ENCODE results near the gene ADCYAP1R1. TPM values are rescaled to one million over a fixed set of nuclear protein-coding genes. Genes with fewer than 3 reads are reported as not detected.

The ADCYAP1R1 gene
- total RNA-seq, 4 donors from 2014 or later: 13.9 to 36.3 (median 24.2) TPM

DNA sequence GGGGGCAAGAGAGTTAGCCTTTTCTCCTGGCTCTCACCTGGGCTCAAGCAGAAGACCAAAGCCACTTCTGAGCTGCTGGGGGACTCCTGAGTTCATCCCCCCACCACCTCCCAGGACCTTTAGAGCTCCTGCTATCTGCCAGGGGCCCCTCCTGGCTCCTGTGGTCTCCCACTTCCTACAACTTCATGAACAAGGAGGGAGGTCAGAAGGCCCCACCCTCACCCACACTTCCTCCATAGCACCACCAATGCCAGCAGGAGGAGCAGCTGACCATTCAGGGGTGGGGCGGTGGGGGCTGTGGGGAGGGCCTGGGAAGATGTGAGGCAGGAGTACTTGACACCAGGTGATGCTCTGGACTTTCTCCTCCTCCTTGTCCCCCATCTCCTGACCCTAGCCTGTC is 32.6 kb upstream of the ADCYAP1R1 start:
- Histone ChIP-seq H3K36me3 (no peaks in the 10 kb centered on the region), H3K27ac (no peak overlapping the region), H3K4me1 (peaks cover 0 to 8% (median 0%) of the 10 kb centered on the region in 3 donors), H3K4me3 (no peak overlapping the region), H3K9me3 (no peaks in the 10 kb centered on the region), H3K27me3 (peaks cover 10% of the 10 kb centered on the region)
- ATAC-seq: no peak
- WGBS, 2 donors (ENCODE audit: low coverage in 1 of 2): no CpG with 5 or more reads among the region's 1 CpG
- TF ChIP-seq EP300 (IDR thresholded peaks at IDR 0.05) (no peak), POLR2A (IDR thresholded peaks at IDR 0.05) (no peak), POLR2AphosphoS5 (IDR thresholded peaks at IDR 0.05) (no peak)
- TF ChIP-seq, protein P1, sequence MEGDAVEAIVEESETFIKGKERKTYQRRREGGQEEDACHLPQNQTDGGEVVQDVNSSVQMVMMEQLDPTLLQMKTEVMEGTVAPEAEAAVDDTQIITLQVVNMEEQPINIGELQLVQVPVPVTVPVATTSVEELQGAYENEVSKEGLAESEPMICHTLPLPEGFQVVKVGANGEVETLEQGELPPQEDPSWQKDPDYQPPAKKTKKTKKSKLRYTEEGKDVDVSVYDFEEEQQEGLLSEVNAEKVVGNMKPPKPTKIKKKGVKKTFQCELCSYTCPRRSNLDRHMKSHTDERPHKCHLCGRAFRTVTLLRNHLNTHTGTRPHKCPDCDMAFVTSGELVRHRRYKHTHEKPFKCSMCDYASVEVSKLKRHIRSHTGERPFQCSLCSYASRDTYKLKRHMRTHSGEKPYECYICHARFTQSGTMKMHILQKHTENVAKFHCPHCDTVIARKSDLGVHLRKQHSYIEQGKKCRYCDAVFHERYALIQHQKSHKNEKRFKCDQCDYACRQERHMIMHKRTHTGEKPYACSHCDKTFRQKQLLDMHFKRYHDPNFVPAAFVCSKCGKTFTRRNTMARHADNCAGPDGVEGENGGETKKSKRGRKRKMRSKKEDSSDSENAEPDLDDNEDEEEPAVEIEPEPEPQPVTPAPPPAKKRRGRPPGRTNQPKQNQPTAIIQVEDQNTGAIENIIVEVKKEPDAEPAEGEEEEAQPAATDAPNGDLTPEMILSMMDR (IDR thresholded peaks at IDR 0.05): no peak

DNA sequence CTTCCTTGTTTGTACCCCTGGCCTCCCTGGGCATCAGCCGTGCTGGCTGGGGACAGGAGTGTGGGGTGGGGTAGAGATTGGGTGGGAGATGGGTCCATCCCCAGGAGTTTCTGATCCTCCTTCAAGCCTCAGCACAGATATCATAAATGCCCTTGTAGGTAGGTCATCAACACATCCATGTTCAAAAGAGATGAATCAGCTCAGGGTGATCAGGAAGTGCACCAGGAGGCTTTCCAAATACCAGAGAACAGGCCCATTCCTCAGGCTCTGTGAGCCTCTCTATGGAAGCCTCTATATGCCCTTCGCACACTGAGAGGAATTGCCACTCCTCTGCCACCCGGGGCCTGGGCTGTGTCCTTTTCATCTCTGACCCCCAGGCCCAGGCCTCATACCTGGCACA is 31.9 kb upstream of the ADCYAP1R1 start:
- TF ChIP-seq POLR2AphosphoS5 (IDR thresholded peaks at IDR 0.05) (no peak), POLR2A (IDR thresholded peaks at IDR 0.05) (no peak), EP300 (IDR thresholded peaks at IDR 0.05) (no peak)
- TF ChIP-seq, protein P1 (IDR thresholded peaks at IDR 0.05): no peak
- Histone ChIP-seq H3K9me3 (no peaks in the 10 kb centered on the region), H3K36me3 (no peaks in the 10 kb centered on the region), H3K4me3 (no peak overlapping the region), H3K27me3 (peaks cover 10% of the 10 kb centered on the region), H3K27ac (no peak overlapping the region), H3K4me1 (peaks cover 0 to 8% (median 0%) of the 10 kb centered on the region in 3 donors)
- 100% methylated on average over 2 of the region's 3 CpGs; no CpG with 5 or more reads in 1 of the 2 donors for WGBS, 2 donors (ENCODE audit: low coverage in 1 of 2)
- no peak for ATAC-seq

DNA sequence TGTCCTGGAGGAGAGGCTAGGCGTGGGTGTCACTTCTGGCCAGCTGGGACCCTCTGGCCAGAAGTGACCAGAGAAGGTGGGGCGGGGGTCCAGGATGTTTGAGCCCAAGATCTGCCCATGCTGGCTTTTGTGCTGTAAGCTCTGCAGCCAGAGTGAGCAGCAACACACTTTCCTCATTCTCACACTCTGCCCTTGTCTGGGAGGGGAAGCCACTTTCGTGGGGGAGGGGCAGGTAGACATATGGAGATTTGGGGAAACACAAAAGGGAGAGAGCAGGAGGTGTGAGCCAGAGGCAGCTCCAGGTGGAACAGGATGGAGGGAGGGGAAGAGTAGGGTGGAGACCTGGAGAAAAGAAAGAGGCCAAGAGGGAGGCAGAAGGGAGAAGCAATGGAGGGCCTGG is 31.5 kb upstream of the ADCYAP1R1 start:
- Histone ChIP-seq H3K27ac (no peak overlapping the region), H3K27me3 (peaks cover 10% of the 10 kb centered on the region), H3K9me3 (no peaks in the 10 kb centered on the region), H3K4me3 (no peak overlapping the region), H3K4me1 (peaks cover 0 to 8% (median 0%) of the 10 kb centered on the region in 3 donors), H3K36me3 (no peaks in the 10 kb centered on the region)
- 57 to 100% methylated on average over 2 to 3 of the region's 3 CpGs for WGBS, 2 donors (ENCODE audit: low coverage in 1 of 2)
- no peak for ATAC-seq
- TF ChIP-seq EP300 (IDR thresholded peaks at IDR 0.05) (no peak), POLR2AphosphoS5 (IDR thresholded peaks at IDR 0.05) (no peak), POLR2A (IDR thresholded peaks at IDR 0.05) (no peak)
- TF ChIP-seq, protein P1 (IDR thresholded peaks at IDR 0.05): no peak

DNA sequence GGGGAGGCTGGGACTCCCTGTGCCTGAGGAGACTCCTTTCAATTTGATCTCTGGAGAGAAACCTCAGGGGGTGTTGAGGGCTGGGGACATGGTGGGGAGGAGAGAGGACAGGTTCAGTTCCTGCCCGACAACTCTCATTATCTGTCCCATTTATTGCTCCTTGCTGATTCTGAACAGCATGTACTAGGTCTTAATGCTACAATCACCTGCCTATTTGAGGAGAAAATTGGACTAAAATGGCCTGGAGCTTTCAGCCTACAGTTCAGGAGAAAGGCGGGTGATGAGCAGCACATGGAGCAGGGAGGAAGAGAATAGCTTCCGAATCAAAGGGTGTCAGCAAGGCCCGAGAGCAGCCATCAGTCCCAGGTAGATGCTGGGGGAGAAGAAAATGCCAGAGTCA is 30.0 kb upstream of the ADCYAP1R1 start:
- WGBS, 2 donors (ENCODE audit: low coverage in 1 of 2): 80 to 93% methylated on average over 1 to 4 of the region's 4 CpGs
- Histone ChIP-seq H3K27ac (no peak overlapping the region), H3K27me3 (peaks cover 1% of the 10 kb centered on the region), H3K9me3 (no peaks in the 10 kb centered on the region), H3K36me3 (no peaks in the 10 kb centered on the region), H3K4me3 (no peak overlapping the region), H3K4me1 (peaks cover 0 to 16% (median 4%) of the 10 kb centered on the region in 3 donors)
- TF ChIP-seq POLR2A (IDR thresholded peaks at IDR 0.05) (no peak), EP300 (IDR thresholded peaks at IDR 0.05) (no peak), POLR2AphosphoS5 (IDR thresholded peaks at IDR 0.05) (no peak)
- TF ChIP-seq, protein P1 (IDR thresholded peaks at IDR 0.05): no peak
- no peak for ATAC-seq

DNA sequence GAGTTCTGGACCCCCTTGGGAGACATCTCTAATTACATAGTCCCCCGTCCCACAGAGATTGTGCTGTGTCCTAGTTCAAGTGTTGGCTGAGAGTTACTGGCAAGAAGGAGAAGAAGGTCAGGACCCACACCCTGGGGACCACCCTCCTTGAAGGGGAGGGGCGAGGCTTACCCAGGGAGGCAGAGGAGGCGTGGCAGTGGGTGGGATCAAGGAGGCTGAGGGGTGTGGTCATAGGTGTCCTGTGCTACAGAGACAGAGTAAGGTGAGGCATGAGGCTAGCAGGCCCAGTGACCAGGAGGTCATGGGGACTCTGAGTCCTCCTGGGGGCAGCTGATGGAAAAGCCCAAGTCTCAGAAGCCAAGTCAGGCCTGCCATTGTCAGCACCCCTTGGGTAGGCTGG is 29.4 kb upstream of the ADCYAP1R1 start:
- Histone ChIP-seq H3K4me3 (no peak overlapping the region), H3K9me3 (no peaks in the 10 kb centered on the region), H3K36me3 (no peaks in the 10 kb centered on the region), H3K27me3 (no peaks in the 10 kb centered on the region), H3K4me1 (peaks cover 0 to 16% (median 9%) of the 10 kb centered on the region in 3 donors), H3K27ac (no peak overlapping the region)
- ATAC-seq: no peak
- TF ChIP-seq POLR2A (IDR thresholded peaks at IDR 0.05) (no peak), EP300 (IDR thresholded peaks at IDR 0.05) (no peak), POLR2AphosphoS5 (IDR thresholded peaks at IDR 0.05) (no peak)
- TF ChIP-seq, protein P1 (IDR thresholded peaks at IDR 0.05): no peak
- WGBS, 2 donors (ENCODE audit: low coverage in 1 of 2): 80% methylated on average over 1 of the region's 3 CpGs; no CpG with 5 or more reads in 1 of the 2 donors

All from gastroesophageal sphincter (tissue), 4 donors.